ENCODE data around the gene ACD.
A peak's percentile ranks its signal among the peaks of the same experiment; 100 is the strongest.

Gene ACD

DNA sequence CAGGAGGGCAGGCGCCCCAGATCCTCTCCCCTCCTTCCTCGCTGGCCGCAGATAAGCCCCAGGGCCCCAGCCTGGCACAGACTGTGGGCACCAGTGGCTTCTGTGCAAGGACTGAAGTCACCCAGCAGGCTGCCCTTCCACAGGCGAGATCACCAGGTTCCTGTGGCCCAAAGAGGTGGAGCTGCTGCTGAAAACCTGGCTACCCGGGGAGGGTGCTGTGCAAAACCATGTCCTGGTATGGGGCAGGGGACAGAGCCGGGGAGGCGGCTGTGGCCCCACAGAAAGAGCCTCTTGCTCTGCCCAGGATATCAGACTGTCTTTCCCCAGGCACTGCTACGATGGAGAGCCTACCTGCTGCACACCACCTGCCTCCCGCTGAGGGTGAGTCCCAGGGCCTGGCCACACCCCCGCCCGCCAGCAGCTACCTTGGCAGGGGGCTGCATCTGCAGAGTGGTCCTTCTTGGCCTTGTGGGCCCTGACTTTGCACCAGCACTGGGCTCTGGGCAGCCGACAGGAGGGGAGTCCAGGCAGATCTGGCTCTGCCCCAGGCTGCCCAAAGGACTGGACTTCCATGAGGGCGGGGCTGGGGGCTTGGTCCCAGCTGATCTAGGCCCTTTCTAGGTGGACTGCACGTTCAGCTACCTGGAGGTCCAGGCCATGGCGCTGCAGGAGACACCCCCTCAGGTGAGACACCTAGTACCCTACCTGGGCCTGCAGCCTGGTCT is 14.5 kb downstream of the ACD start:
- no peak for DNase-seq

DNA sequence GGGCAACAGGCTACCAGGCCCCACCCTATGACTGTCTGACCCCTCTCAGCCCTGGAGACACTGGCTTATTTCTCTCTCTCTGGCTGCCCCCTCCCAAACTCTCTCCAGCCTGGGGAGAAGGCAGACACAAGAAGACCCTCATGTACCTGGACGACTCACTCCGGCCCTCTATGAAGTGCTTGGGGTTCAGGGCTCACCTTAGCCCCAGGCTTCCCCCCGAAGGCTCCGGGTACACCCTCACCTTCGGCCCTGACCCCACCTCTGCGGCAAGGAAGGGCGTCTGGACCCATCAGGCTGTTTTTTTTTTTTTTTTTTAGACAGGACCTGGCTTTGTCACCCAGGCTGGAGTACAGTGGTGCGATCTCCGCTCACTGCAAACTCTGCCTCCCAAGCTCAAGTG is 16.0 kb downstream of the ACD start:
- no peak for DNase-seq

DNA sequence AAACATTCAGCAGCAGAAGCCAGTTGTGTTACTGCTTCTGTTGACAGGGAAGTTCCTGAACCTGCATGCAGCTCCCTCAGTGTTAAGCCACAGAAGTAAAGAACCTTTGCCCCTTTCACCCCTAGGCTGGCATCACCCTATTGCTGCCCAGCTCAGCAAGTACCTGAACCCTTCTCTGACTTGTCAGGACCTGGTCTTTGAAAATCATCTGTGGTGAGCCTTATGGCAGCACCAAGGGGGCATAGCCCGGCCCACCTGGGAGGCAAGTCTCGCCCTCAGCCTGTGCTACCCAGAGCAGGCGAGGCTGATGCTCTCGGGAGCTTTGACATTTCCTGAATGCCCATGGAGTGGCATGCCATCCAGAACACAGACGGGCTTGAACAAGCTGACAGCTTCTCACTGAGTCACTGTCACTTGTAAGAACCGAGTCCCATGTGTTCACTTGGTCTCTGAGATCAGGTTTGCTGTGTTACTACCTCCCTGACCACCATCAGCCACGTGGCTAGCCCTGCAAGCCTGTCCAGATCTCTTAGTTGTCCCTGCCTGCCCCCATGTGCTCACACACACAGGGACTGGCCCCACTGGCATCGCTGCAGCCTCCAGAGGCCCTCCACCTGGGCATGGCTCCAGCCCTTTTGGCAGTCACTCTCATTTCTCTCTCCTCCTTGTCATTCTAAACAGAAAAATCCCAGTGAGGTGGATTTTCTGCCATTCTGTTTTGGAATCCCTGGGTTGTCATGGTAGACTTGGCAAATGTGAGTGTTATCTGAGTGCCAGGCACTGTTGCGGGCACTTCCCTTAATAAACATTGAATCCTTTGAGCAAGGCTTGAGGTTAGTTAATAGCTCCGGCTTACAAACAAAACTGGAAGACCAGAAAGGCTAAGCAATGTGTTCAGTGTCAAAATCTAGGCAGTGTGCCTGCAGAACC is 18.0 kb downstream of the ACD start:
- DNase-seq: no peak

DNA sequence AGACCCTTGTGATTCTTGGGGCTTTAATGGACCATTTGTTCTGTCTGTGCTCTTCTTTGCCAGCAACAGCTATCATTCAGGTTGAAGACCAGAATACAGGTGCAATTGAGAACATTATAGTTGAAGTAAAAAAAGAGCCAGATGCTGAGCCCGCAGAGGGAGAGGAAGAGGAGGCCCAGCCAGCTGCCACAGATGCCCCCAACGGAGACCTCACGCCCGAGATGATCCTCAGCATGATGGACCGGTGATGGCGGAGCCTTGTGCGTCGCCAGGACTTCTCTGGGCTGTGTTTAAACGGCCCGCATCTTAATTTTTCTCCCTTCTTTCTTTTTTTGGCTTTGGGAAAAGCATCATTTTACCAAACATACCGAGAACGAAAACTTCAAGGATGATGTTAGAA is 22.4 kb downstream of the ACD start:
- DNase-seq: no peak

DNA sequence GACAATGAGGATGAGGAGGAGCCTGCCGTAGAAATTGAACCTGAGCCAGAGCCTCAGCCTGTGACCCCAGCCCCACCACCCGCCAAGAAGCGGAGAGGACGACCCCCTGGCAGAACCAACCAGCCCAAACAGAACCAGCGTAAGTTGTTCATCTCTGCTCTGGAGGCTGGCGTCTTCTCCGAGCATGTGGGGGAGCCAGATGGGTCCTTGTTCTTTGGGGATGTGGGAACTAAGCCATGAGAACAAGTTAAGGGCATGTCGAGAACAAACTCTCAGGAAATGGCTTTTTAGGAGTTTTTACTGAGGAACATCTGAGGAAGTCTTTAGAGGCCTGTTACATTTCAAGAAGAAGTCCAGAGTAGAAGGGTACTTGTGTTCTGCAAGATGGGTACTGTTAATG is 23.3 kb downstream of the ACD start:
- DNase-seq: no peak

DNA sequence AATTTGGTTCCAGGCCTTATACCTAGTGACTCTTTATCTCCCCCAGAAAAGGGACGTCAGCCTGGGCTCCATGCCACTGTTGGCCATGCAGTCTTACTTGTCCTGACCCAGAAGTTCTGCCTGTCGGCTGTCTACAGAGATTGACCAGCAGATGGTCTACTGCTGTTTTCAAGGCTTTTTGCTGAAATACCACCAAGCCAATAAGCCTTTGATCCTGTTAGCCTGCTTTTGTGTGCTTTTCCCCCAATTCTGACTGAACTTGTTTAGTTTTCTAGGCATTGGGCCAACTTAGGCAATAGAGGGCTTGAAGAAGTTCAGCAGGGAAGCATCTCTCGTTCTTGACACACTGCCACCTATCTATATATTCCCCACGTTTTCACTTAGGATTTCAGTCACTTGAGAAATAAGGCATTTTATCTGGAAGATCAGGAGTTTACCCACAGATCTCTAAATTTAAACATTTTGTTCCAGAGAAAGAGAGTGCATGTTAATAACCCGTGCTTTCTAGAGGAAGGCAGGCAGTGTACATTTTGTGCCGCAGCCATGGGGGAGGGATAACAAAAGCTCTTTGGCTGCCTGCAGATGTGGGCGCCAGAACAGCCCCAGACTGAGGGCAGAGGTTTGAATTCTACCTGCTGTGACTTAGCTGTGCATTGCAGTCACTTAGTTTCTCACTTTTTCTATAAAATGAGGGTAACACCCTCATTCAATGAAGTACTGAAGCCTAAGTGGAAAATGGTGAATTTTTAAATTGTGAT is 27.5 kb downstream of the ACD start:
- DNase-seq: no peak

DNA sequence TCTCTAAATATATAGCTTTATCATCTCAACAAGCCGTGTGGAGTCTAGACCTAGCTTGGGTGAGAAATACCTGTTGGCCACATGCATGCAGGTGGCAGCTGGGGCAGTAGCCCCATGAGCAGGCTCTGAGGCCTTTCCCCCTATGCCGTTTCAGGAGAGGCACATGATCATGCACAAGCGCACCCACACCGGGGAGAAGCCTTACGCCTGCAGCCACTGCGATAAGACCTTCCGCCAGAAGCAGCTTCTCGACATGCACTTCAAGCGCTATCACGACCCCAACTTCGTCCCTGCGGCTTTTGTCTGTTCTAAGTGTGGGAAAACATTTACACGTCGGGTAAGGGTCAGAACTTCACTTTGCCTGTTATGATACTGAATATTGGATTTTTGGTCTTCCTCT is 31.8 kb downstream of the ACD start:
- DNase-seq: no peak

DNA sequence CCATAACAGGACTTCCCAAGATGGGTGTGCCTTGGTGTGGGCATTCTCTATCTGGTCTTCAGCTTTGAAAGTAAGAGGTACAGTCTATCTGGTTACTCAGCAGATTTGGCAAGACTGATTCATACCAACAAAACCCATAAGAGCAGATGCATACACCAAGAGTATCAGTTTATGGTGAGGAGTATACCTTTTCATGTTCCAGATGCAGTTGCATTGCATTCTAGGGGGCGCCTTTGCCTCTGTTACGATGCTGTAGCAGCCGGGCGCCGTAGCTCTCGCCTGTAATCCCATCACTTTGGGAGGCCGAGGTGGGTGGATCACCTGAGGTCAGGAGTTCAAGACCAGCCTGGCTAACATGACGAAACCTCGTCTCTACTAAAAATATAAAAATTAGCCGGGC is 46.3 kb downstream of the ACD start:
- peak; percentile 28 for DNase-seq

DNA sequence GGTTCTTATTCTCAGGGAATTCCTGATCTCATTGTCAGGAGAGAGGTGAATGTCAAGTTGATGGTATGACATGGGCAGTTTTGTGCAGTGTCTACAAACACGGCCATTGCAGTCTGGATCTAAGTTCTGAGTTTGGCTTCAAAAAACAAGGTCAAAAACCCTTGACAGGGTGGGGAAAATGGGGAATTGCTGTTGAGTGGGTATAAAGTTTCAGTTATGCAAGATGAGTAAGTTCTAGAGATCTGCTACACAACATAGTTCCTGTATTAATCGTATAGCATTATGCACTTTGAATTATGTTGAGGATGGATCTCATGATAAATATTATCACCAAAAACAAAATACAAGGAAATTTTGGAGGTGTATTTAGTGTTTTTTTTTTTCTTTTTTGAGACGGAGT is 51.7 kb downstream of the ACD start:
- no peak for DNase-seq
